Right renal cortex interstitium (tissue), 3 donors: ENCODE data around the gene OCIAD1. TPM values are rescaled to one million over a fixed set of nuclear protein-coding genes. Genes with fewer than 3 reads are reported as not detected.
A peak's percentile ranks its signal among the peaks of the same experiment; 100 is the strongest.
"Not testable (repeated sequence)": the region's sequence is repeated elsewhere in the genome, so short reads cannot be mapped to it uniquely, and the experiment has no call there.

Experiments
- DNase-seq, 3 donors: peaks; one replicate each; pipeline ENCODE4 v3.0.0-alpha.2; 2013; ENCODE audit warnings: low read depth in 3 of 3, low spot score in 2 of 3
- polyA plus RNA-seq, 3 donors: library from polyadenylated mRNA; unstranded; fragments of 120-200 nt; gene quantifications; one replicate each; pipeline ENCODE4 v1.2.1, GENCODE V29; 2013; ENCODE audit not compliant: insufficient read length in 3 of 3

Gene OCIAD1, protein sequence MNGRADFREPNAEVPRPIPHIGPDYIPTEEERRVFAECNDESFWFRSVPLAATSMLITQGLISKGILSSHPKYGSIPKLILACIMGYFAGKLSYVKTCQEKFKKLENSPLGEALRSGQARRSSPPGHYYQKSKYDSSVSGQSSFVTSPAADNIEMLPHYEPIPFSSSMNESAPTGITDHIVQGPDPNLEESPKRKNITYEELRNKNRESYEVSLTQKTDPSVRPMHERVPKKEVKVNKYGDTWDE
- polyA plus RNA-seq = 100 to 1,000 TPM; 243 to 279 (median 251) TPM

DNA sequence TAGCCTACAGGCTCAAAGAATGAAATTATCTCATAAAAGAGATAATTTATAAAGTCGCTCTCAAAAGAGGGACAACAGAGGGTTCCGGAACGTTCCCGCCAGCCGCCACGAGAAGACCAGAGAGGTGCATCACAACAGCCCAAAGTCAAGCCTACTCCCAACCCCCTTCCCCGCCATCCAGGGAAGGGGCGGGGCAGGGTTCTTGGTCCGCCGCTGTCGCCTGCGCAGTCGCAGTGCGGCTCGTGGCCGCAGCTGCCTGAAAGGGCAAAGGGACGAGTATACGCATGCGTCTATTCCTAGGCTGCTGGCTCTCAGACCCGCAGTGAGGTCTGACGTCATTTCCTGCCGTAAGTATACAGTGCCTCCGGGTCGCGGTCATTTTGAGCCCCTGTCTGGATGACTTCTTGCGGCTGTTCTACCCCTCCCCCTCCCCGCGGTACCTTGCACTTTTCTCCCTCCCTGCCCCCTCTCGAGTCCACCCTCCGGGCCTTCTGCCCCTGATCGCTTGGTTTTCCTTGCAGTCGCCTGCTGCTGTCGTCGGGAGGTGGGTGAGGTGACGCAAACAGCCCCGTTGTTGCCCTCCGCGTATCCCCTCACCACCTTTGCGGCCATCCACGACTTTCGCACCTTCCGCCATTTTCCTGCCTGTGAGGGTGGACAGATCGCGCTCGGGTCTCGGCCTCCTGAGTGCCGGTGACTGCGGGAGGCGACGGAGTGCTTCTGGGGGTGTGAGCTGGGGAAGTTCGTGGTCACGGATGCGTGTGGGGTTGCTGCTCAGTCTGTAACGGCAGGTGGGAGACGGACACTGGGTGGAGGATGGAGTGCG lies at the start of gene OCIAD1:
OCIAD1 (plus strand) TSS at position 383 of the 826 bp plus-strand sequence. CDS start 1,537 bp downstream, outside the sequence.
- peak; percentile 97 to 99 (median 98) for DNase-seq

DNA sequence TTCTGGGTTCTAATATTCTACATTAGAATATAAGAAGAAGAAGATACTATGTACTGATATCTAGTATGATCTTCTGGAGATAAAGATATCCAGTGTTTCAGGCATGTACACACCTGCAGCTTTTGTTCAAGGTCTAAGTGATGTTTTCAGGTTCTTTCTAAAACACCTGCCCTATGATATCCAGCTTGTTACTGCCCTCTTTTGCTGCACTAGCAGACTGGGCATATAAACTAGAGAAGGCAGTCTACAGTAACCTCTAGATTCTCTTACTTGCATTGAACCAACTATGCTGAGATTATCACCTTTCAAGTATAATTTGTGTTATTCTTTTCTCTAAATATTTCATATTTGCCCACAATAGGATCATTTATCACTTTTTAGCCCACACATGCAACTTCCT lies 48.9 kb upstream of the OCIAD1 start:
- no peak for DNase-seq

DNA sequence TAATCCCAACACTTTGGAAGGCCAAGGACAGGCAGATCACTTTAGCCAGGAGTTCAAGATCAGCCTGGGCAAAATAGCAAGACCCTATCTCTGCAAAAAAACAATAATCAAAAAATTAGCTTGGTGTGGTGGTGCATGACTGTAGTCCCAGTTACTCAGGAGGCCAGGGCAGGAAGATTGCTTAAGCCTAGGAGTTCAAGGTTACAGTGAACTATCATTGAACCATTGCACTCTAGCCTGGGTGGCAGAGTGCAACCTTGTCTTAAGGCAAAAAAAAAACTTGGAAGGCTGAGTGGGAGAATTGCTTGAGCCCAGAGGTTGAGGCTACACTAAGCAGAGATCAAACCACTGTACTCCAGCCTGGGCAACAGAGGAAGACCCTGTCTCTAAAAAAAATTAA lies 45.6 kb upstream of the OCIAD1 start:
- DNase-seq = no peak

DNA sequence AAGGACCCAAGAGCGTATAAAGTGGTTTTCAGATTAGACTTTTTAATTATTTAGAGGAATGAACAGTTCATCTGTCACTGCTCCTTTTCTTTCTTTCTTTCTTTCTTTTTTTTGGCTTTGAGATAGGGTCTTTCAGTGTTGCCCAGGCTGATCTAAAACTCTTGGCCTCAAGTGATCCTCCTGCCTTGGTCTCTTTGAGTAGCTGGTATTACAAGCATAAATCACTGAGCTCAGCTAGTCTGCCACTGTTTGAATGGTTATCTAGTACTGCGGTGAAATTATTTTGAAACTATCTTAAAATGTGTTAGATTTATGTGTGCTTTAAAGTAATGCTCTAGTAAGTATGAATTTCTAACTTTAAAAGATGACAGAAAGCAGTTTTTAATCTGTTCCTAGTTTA lies 44.3 kb upstream of the OCIAD1 start:
- DNase-seq = no peak

DNA sequence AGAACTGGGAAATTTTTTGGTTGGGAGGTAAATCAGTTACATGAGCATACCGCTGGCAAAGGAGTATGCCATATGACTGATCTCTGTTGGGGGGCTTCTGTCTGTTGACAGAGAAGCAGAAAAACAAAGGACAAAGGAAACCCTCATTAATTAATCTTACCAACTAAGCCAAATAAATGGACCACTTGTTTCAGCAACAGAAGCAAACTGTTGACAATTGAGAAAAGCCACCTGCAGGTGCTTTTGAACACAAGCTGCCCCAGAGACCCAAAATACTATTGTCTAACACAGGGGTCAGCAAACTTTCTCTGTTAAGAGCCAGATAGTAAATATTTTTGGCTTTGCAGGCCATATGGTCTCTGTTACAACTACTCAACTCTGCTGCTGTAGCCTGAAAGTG lies 43.8 kb upstream of the OCIAD1 start:
- peak; percentile 61 to 74 (median 71) for DNase-seq

DNA sequence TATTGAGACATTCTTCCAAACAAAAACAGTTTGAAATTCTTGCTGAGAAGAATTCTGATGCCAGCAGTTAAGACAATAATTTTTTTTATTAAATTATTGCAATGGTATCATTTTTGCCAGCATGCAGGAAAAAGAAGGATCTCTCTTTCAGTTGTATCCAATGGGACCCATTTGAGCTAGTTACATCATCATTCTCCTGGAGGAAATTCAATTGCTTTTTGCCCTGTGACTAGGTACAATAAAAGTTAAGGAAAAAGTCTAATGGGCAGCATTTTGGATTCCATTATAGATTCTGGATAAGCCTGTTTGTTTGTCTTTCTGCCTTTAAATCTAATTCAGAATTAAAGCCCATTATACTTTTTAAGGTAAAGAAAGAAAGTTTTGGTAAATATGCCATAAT lies 40.3 kb upstream of the OCIAD1 start:
- DNase-seq = no peak

DNA sequence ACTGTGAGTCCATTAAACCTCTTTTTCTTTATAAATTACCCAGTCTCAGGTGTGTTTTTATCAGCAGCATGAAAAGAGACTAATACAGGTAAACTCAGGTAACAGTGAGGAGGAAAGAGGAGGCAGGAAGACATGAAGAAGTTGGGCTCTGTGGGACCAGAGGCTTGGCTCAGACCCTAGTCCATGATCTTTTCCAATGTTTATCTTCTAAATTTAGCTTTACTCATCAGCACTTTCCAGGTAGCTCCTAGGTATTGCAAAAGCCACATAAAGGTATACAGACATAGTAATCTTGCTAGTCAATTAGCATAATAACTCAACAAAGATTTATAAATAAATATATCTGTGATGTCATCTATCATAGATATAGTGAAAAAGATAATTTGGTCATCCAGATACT lies 39.6 kb upstream of the OCIAD1 start:
- DNase-seq = no peak

DNA sequence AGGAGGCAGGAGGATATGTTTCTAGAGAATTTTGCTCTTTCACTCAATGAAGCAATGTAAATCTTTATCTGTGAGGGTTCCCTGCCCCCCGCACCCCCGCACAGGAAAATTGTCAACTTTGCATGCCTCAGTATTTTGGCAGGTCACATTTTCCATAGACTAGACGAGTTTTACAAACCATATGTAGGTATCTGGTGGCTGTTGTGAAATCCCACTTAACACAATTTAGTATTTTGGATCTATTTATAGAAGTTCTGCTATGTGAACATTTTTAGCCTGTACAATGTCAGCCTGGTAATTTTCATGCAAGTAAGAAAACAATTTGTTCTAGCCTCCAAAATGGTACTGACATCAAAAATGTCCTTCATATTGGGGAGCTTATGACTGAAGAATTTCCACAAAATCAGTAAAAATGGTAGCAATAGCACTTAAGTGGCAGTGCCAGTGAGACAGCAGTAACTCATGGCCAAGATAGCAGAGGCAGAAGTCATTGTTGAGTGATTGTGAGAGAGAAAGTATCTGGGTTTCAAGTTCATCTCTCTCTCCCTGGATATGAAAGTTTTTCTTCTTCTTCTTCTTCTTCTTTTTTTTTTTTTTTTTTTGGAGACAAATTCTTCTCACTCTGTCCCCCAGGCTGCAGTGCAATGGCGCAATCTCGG lies 38.4 kb upstream of the OCIAD1 start:
- DNase-seq = no peak

DNA sequence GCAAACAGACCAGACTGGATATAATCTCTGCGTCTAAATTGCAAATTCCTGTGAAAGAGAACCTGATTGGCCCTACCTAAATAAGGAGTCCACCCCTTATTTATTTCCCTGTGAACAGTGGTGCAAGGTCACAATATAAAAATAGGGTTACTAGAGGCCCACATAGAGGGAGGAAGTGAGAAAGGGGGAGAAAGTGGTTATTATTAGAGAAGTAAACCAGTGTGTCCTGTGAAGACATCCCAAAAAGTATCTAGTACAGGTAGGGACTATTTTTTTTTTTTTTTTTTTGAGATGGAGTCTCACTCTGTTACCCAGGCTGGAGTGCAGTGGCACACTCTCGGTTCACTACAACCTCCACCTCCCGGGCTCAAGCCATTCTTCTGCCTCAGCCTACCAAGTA lies 35.8 kb upstream of the OCIAD1 start:
- no peak for DNase-seq

DNA sequence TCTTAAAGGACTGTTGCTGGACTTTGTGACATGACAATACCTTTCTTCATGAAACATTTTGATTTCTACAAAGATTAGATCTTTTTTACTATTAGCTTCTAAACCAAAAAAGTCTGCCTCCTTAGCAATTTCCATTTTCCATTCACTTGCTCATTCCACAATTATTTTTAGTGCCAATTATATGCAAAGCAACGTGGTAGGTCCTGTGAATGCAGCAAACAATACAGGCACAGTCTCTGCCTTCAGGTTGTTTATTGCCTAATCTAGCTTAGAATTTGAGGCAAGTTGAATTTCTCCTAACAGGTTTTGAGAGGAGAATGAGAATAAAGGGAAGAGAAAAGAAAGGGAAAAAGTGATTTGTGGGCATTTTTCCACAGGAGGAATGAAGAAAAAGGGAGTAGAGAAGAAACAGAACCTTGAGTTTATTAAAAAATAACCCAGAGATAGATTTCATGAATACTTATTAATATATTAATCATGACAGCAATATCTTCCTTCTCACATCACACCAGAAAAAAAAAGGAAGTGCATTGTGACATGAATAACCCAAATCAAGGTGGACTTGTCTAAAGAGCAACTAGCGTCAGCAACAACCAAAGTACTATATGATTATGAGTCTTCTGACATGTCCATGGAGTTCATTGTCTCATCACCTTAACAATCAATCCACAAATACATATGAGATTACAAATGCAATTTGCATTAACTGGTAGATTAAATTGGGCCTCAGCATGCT lies 34.5 kb upstream of the OCIAD1 start:
- DNase-seq = no peak

DNA sequence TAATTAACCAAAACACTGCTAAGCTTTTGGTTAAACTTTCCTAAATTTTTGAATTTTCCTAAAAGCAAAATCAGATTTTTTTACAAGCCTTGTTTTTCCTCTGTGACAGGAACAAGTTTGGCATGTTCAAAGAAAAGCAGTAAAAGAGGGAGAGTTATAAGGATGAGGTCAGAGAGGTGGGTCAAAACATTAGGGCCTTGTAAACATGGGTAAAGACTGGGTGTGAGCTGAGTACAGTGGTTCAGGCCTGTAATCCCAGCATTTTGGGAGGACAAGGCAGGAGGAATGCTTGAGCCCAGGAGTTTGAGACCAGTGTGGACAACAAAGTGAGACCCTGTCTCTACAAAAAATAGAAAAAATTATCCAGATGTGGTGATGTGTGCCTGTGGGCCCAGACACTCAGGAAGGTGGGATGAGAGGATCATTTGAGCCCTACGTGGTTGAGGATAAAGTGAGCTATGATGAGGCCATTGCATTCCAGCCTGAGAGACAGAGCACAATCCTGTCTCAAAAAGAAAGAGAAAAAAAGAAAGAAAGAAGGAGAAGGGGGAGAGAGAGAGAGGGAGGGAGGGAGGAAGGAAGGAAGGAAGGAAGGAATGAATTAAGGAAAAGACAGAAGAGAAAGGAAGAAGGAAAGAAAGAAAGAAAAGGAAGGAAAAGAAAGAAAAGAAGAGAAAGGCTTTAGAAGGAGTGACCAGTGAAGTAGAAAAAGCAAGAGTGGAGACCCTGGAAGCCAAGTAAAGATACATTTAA lies 33.8 kb upstream of the OCIAD1 start:
- no peak for DNase-seq

DNA sequence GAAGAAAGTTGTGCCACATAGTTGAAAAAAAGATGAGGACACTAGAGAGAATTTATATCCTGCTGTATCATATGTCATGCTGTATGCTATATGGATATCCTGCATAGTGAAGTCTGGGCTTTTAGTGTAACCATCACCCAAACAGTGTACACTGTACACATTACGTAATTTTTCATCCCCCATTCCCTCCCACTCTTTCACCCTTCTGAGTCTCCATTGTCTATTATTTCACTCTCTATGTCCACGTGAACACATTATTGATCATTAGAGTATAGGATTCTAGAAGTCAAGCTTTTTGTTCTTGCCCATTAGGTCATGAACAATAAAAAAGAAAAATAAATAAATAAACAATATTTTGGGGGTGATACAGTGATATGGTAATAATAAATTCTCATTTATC lies 32.8 kb upstream of the OCIAD1 start:
- DNase-seq = no peak

DNA sequence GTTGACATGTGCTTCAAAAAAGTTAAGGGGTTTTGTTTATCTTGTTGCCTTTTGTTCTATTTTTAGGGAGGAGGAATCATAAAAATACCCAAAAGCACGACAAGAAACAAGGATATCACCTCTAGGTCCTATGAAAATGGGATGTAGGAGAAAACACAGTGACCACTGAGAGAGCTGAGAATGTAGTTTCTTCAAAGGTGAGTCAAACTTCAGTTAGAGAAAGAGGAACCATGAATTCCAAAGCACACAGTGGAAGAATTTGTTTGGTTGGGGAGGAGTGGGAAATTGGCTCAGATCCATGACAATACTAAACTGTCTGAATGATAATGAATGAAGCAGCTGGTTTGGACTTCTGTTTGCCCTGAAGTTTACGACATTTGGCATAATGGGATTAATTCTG lies 31.7 kb upstream of the OCIAD1 start:
- no peak for DNase-seq

DNA sequence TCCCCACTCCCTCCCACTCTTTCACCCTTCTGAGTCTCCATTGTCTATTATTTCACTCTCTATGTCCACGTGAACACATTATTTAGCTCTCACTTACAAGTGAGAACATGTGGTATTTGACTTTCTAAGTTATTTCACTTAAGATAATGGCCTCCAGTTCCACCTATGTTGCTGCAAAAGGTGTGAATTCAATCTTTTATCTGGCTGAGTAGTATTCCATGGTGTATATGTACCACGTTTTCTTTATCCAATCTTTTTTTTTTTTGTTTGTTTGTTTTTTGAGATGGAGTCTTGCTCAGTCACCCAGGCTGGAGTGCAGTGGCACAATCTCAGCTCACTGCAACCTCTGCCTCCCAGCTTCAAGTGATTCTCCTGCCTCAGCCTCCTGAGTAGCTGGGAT lies 30.7 kb upstream of the OCIAD1 start:
- DNase-seq = not testable (repeated sequence)

DNA sequence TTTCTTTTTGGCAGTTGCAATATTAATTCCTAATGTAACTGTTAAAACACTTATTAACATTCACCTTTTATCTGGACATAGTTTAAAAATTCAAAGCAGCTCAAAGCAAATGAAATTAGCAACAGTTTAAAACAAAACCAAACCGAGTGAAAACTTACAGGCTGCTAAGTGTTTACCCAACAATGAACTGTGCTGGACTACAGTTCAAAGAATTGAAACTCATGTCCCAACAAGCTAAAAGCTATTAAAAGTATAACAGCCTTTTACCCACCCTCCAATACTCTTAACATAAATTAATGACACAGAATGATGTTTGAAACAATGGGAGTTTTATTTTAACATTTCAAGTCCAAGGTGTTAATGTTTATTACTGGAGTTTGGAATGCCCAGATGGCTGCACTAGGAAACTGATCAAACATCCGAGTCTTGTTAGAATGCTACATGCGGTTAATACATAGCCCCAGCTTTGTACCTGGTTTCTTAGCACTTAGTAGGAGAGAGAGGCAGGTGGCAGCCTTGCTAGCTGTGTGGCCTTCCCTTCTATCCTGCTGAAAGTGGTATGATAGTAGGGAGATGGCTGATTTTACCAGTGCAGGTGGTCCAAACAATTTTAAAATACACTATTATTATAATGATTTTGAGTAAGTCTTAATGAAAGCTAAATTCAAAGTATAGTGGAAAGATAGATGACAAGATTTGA lies 29.7 kb upstream of the OCIAD1 start:
- DNase-seq = no peak

DNA sequence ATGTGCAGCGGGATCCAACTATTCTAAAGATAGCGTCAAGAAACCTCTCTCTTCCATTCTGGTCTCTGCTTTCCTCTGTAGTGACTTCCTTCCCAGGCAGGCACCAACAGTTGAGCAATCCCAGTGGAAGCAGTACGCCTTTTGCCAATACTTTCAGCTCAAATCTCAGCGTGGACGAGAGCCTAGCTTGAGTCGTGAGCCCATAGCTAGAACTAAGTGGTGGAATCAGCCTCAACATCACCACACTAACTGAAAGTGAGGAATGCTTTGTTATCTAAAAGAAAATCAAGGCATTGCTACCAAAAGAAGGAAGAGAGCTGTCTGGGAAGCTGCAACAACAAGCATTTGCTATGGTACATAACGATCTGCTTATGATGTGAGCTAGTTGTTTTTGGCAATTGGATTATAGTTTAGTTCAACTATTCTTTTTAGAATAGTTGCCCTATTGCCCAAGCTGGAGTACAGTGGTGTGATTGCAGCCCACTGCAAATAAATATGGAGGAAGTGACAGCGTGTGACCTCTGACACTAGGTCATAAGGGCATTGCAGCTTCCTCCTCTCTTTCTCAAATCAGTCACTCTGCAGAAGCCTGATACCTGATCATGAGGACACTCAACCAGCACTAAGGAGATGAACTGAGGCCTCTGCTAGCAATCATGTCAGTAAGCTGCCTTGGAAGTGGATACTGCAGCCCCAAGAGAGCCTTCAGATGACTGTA lies 26.1 kb upstream of the OCIAD1 start:
- DNase-seq = no peak

DNA sequence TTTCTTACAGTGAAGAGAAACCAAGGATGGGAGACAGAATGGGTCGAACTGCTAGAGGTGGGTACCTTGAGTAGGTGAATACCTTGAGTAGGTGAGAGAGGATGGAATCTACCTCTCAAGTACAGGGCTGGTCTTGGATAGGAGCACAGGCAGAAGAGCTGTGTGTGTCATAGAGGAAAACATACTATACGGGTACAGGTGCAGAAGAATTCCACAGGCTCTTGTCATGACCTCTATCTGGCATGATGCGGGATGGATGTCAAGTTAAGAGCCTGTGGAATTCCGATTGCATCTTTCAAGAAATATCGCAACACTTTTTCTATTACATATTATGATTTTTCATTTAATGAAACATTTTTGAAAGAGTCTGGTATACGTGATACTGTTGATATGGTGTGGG lies 18.0 kb upstream of the OCIAD1 start:
- DNase-seq = no peak

DNA sequence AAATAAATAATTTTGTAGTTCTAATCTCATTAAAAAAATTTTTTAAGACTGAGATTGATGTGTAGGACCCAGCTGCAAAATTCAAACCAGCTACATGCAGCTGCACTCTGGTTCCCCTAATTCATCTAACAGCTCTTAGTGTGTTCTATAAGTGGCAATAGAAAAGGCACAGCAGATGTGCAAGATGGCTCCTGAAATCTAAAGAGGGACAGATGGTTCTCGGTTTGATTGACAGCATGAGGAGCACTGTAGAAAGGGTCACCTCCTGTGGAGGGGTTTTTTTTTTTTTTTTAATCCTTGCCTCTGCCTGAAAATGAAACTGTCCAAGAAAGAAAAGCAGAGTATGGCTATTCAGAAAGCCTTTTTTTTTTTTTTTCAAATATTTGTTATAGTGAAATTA lies 16.9 kb upstream of the OCIAD1 start:
- no peak for DNase-seq

DNA sequence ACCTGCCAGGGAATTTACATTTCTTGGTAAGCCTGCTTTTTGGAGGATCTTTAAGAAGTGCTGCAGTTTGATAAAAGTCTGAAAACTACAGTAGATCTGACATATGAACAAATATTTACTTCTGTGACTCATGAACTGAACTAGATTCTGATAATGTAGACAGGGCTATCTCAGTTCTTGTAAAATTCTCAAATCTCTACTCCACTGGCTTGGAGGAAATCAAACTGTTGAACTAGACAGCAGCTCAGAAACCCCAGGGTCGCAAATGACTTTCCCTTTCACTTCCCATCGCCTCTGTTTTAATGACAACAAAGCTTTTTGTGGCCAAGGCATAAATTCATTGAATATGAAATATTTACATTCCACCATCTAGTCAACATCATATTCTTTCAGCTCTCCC lies 15.4 kb upstream of the OCIAD1 start:
- DNase-seq = no peak
